Lung (tissue), 12 donors: ENCODE results near the gene TFF3. TPM values are rescaled to one million over a fixed set of nuclear protein-coding genes. Genes with fewer than 3 reads are reported as not detected.

Source experiments
- ATAC-seq: fragments of 200-7000 bp; cut with Tn5 transposase; one replicate; pipeline ENCODE4 v1.9.1; 2020; ENCODE audit warnings: moderate number of reproducible peaks; ENCODE audit not compliant: insufficient read depth, low FRiP score
- DNase-seq, 3 donors: peaks; one replicate each; pipeline ENCODE4 v3.0.0-alpha.2; 2013 to 2017
- H3K27ac ChIP-seq, 2 donors: one replicate each; pipeline ENCODE4 v1.5.1; 2013; ENCODE audit warnings: mild to moderate bottlenecking in 2 of 2, moderate library complexity in 2 of 2, control low read depth in 1 of 2, inconsistent platforms in 1 of 2, low read depth in 1 of 2, low read length in 1 of 2
- H3K27me3 ChIP-seq, 3 donors: one replicate each; pipeline ENCODE4 v1.5.1; 2013; ENCODE audit warnings: low read length in 2 of 3; ENCODE audit not compliant: control insufficient read depth in 3 of 3, insufficient read depth in 3 of 3
- H3K36me3 ChIP-seq, 4 donors: one replicate each; pipeline ENCODE4 v1.5.1; 2013; ENCODE audit warnings: low read length in 4 of 4, mild to moderate bottlenecking in 1 of 4, moderate library complexity in 1 of 4; ENCODE audit not compliant: control insufficient read depth in 4 of 4, insufficient read depth in 4 of 4
- H3K4me1 ChIP-seq, 5 donors: one replicate each; pipeline ENCODE4 v1.5.1; 2013; ENCODE audit warnings: low read length in 5 of 5, mild to moderate bottlenecking in 2 of 5, moderate library complexity in 1 of 5; ENCODE audit not compliant: control insufficient read depth in 5 of 5, insufficient read depth in 5 of 5
- H3K4me3 ChIP-seq: one replicate; pipeline ENCODE4 v1.5.1; 2013; ENCODE audit warnings: mild to moderate bottlenecking, control low read depth, moderate library complexity
- H3K9ac ChIP-seq, 2 donors: one replicate each; pipeline ENCODE4 v1.5.1; 2013; ENCODE audit warnings: low read length in 2 of 2, control low read depth in 1 of 2; ENCODE audit not compliant: insufficient read depth in 1 of 2
- H3K9me3 ChIP-seq, 4 donors: one replicate each; pipeline ENCODE4 v1.5.1; 2013; ENCODE audit warnings: low read length in 3 of 4, mild to moderate bottlenecking in 1 of 4, moderate library complexity in 1 of 4; ENCODE audit not compliant: control insufficient read depth in 4 of 4, insufficient read depth in 3 of 4
- CTCF ChIP-seq: IDR thresholded peaks from 2 replicates; pipeline ENCODE4 v1.5.1; 2012; ENCODE audit warnings: mild to moderate bottlenecking; ENCODE audit errors: control extremely low read depth, extremely low read depth
- WGBS, 2 donors: extraction: QIAGEN DNeasy Blood & Tissue Kit; methylation state at CpG; one replicate each; pipeline ENCODE4 v1.1.7; 2013; 5-methylcytosine and 5-hydroxymethylcytosine counted together
- polyA plus RNA-seq, 2 donors: library from polyadenylated mRNA; stranded (reverse); fragments of 200-250 nt; gene quantifications; one replicate each; pipeline ENCODE4 v1.2.1, GENCODE V29; 2013
- total RNA-seq, 2 donors: library from RNA; depleted of rRNA in 1 of 2; stranded (reverse); fragments of >200 nt in 1 of 2; gene quantifications; one replicate each; pipeline ENCODE4 v1.2.1, GENCODE V29; 2014 to 2021
- donor health status: control.
- donor health status: control.
- donor health status: Bipolar disorder and iron deficiency.
- donor health status: healthy.
- donor health status: DM: yes; HTN: yes; CAD: no.

Gene TFF3
- total and polyA plus RNA-seq, 4 donors: 23.9 to 54.0 (median 34.3) TPM

DNA sequence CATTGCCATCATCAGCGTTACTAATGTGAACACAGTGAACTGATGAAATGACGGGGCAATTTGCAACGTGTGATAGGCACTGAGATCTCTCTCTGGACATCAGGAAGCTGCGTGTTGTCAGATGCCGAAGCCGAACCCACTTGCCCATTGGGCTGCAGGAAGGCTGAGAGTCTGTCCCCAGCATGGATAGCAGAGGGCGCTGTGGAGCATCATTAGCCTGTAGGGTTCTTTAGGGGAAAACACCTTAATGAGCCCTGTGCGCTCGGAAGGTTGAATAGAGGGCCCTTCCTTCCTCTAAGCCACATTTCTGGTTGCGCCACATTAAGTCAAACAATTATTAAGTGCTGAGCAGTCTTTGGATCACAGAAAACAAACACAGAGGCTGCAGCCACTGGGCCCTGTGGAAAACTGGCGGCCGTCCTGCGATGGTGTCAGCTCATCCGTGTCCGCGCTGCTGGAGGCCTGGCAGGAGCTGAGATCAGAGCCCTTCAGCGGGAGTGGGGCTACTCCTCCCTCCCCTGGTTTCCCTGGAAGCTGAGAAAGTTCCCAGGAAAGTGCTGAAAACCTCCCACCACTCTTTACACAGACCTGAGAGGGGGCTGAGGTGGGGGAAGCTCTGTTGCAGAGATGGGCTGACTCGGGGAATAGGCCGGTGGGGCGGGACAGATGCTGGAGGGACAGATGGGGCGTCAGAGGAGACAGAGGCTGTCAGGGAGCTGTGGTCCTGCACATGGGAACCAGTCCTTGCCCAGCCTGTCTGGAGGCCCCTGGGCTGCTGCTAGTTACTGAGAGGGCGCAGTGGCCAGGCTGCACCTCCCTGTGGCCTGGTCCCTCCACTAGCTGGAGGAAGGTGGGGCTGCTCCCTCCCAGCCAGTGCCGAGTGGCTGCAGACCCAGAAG is 22.9 kb upstream of the TFF3 start:
- TF ChIP-seq CTCF: peak; percentile 48
- 33 to 46% methylated on average over 23 of the region's 23 CpGs for WGBS, 2 donors
- Histone ChIP-seq H3K27ac (peak overlapping the region in 1 of 2 donors; percentile 50), H3K36me3 (no peaks in the 10 kb centered on the region), H3K4me1 (peaks cover 0 to 19% (median 5%) of the 10 kb centered on the region in 5 donors), H3K9me3 (no peaks in the 10 kb centered on the region), H3K9ac (no peak overlapping the region), H3K4me3 (no peak overlapping the region), H3K27me3 (peaks cover 0 to 7% (median 3%) of the 10 kb centered on the region in 3 donors)
- peak; percentile 76 to 87 (median 80) for DNase-seq
- ATAC-seq: peak; percentile 92

DNA sequence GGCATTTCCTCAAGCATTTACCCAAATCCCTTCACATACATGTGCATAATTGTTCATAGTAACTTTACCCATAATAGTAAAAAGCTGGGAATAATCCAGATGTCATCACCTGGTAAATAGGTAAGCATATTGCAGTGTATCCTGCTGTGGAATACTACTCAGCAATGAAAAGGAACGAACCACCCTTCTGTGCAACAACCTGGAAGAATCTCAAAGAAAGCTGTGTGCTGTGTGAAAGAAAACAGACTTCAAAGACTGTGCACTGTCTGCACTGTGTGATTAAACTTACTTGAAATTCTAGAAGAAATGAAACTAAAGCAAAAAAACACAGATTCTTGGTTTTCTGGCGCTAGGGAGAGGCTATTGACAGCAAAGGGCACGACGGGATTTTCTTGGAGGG is 22.1 kb upstream of the TFF3 start:
- peaks cover 0 to 7% (median 3%) of the 10 kb centered on the region in 3 donors for H3K27me3 ChIP-seq
- H3K9me3 ChIP-seq: peaks cover 0 to under 1% (median 0%) of the 10 kb centered on the region in 4 donors
- H3K27ac ChIP-seq: no peak overlapping the region
- H3K36me3 ChIP-seq: no peaks in the 10 kb centered on the region
- TF ChIP-seq CTCF: no peak
- no peak overlapping the region for H3K4me3 ChIP-seq
- no peak for ATAC-seq
- peak in 1 of 3 donors; percentile 39 for DNase-seq
- no peak overlapping the region for H3K9ac ChIP-seq
- WGBS, 2 donors: 79 to 85% methylated on average over 4 of the region's 4 CpGs
- H3K4me1 ChIP-seq: peaks cover 0 to 19% (median 5%) of the 10 kb centered on the region in 5 donors

- Histone ChIP-seq H3K4me3 (no peak overlapping the region), H3K36me3 (no peaks in the 10 kb centered on the region), H3K4me1 (peaks cover 0 to 19% (median 5%) of the 10 kb centered on the region in 5 donors), H3K9ac (no peak overlapping the region), H3K27me3 (peaks cover 0 to 7% (median 3%) of the 10 kb centered on the region in 3 donors), H3K9me3 (peaks cover 0 to 4% (median 4%) of the 10 kb centered on the region in 4 donors), H3K27ac (no peak overlapping the region)
- 45 to 56% methylated on average over 10 of the region's 10 CpGs for WGBS, 2 donors
- ATAC-seq (no peak), DNase-seq (peak; percentile 25 to 43 (median 28))
- no peak for TF ChIP-seq CTCF
These were observed 20.8 kb upstream of the TFF3 start for GRCh38 chr21:42336054-42336453.
